Loucy (cell line): ENCODE data around the gene C19orf25.

Source experiments
- H2AFZ ChIP-seq: fragments of 200-600 bp; sonication (generic); 2 replicates; pipeline ENCODE4 v1.6.0; 2016; ENCODE audit warnings: antibody characterized with exemption, mild to moderate bottlenecking, low read length, moderate library complexity
- H3F3A ChIP-seq: fragments of 200-600 bp; 2 replicates; pipeline ENCODE4 v1.6.0; 2016; ENCODE audit warnings: antibody characterized with exemption, low read depth, mild to moderate bottlenecking
- H3K27me3 ChIP-seq: fragments of 200-600 bp; sonication (generic); 2 replicates; pipeline ENCODE4 v1.6.1; 2014; ENCODE audit warnings: low read length, mild to moderate bottlenecking; ENCODE audit not compliant: insufficient read depth, poor library complexity, severe bottlenecking
- H3K36me3 ChIP-seq: fragments of 200-600 bp; sonication (generic); 2 replicates; pipeline ENCODE4 v1.6.1; 2016; ENCODE audit warnings: low read length; ENCODE audit not compliant: insufficient read depth
- H3K4me1 ChIP-seq: fragments of 200-600 bp; sonication (generic); 2 replicates; pipeline ENCODE4 v1.5.1; 2014; ENCODE audit warnings: low read length, mild to moderate bottlenecking; ENCODE audit not compliant: insufficient read depth, poor library complexity, severe bottlenecking
- H3K4me2 ChIP-seq: fragments of 200-600 bp; sonication (generic); 2 replicates; pipeline ENCODE4 v1.6.0; 2014; ENCODE audit warnings: antibody characterized with exemption, low read length, low read depth, mild to moderate bottlenecking; ENCODE audit not compliant: poor library complexity, severe bottlenecking
- H3K4me3 ChIP-seq: fragments of 200-600 bp; sonication (generic); 2 replicates; pipeline ENCODE4 v1.5.1; 2014; ENCODE audit warnings: low read length, mild to moderate bottlenecking, mixed read lengths; ENCODE audit not compliant: poor library complexity, severe bottlenecking
- H3K79me2 ChIP-seq: fragments of 200-600 bp; sonication (generic); 2 replicates; pipeline ENCODE4 v1.6.1; 2014; ENCODE audit warnings: low read length; ENCODE audit not compliant: insufficient read depth
- H3K9ac ChIP-seq: fragments of 200-600 bp; sonication (generic); 2 replicates; pipeline ENCODE4 v1.6.0; 2014; ENCODE audit warnings: mild to moderate bottlenecking, low read depth, low read length, moderate library complexity; ENCODE audit not compliant: poor library complexity, severe bottlenecking
- H3K9me2 ChIP-seq: fragments of 200-600 bp; sonication (generic); replicated peaks from 2 replicates; pipeline ENCODE4 v1.6.1; 2016; ENCODE audit warnings: low read depth, low read length, mixed read lengths
- H3K9me3 ChIP-seq: fragments of 200-600 bp; sonication (generic); 2 replicates; pipeline ENCODE4 v1.6.1; 2014; ENCODE audit warnings: mild to moderate bottlenecking, antibody characterized with exemption, low read length, low read depth; ENCODE audit not compliant: insufficient read depth
- H4K20me1 ChIP-seq: fragments of 200-600 bp; sonication (generic); 2 replicates; pipeline ENCODE4 v1.6.0; 2014; ENCODE audit warnings: antibody characterized with exemption, low read length, mild to moderate bottlenecking; ENCODE audit not compliant: insufficient read depth, poor library complexity, severe bottlenecking
- CTCF ChIP-seq: fragments of 200-600 bp; sonication (generic); conservative IDR thresholded peaks from 2 replicates; pipeline ENCODE4 v1.5.1; 2014; ENCODE audit warnings: mild to moderate bottlenecking, antibody characterized with exemption, low read length
- EZH2phosphoT487 ChIP-seq: fragments of 200-600 bp; IDR thresholded peaks from 2 replicates; pipeline ENCODE4 v1.6.1; 2018; ENCODE audit warnings: antibody characterized with exemption, mild to moderate bottlenecking, moderate library complexity, borderline replicate concordance

C19orf25 gene

GRCh38 chr19:1455002-1455335, 24.0 kb downstream of the C19orf25 start:
- Histone ChIP-seq H3K9ac (no peak overlapping the region), H3K4me2 (peak overlapping the region; percentile 55)

GRCh38 chr19:1453525-1454364, 25.3 kb downstream of the C19orf25 start:
- no peak overlapping the region for H3K4me3 ChIP-seq
- H3F3A ChIP-seq, result no peaks in the 10 kb centered on the region
- no peaks in the 10 kb centered on the region for H3K9me2 ChIP-seq
- H3K27me3 ChIP-seq, result no peaks in the 10 kb centered on the region
- no peaks in the 10 kb centered on the region for H4K20me1 ChIP-seq
- no peaks in the 10 kb centered on the region for H3K79me2 ChIP-seq
- H3K9ac ChIP-seq, result no peak overlapping the region
- H2AFZ ChIP-seq, result no peak overlapping the region
- H3K4me2 ChIP-seq, result no peak overlapping the region
- H3K4me1 ChIP-seq, result peaks cover 8% of the 10 kb centered on the region
- no peaks in the 10 kb centered on the region for H3K36me3 ChIP-seq
- TF ChIP-seq CTCF (no peak), EZH2phosphoT487 (no peak)
- no peaks in the 10 kb centered on the region for H3K9me3 ChIP-seq

More at GRCh38 chr19:1455002-1455335, 24.0 kb downstream of the C19orf25 start:
- Histone ChIP-seq H3K27me3 (no peaks in the 10 kb centered on the region), H3K9me3 (no peaks in the 10 kb centered on the region), H4K20me1 (no peaks in the 10 kb centered on the region), H2AFZ (no peak overlapping the region), H3K4me3 (peak overlapping the region; percentile 24), H3K4me1 (peaks cover 8% of the 10 kb centered on the region), H3K9me2 (no peaks in the 10 kb centered on the region), H3K36me3 (no peaks in the 10 kb centered on the region), H3K79me2 (no peaks in the 10 kb centered on the region), H3F3A (no peaks in the 10 kb centered on the region)
- TF ChIP-seq EZH2phosphoT487 (no peak), CTCF (no peak)

- Histone ChIP-seq H3K79me2 (no peaks in the 10 kb centered on the region), H3K4me1 (peaks cover 8% of the 10 kb centered on the region), H3K9me2 (no peaks in the 10 kb centered on the region), H3K4me2 (no peak overlapping the region), H3K36me3 (no peaks in the 10 kb centered on the region), H3K9ac (no peak overlapping the region), H3K4me3 (no peak overlapping the region), H3K9me3 (no peaks in the 10 kb centered on the region), H3F3A (no peaks in the 10 kb centered on the region), H4K20me1 (no peaks in the 10 kb centered on the region), H2AFZ (no peak overlapping the region), H3K27me3 (no peaks in the 10 kb centered on the region)
- TF ChIP-seq EZH2phosphoT487 (no peak), CTCF (no peak)
Measured at GRCh38 chr19:1452802-1453524, 26.1 kb downstream of the C19orf25 start.
